ENCODE results near the gene SSTR5. TPM values are rescaled to one million over a fixed set of nuclear protein-coding genes. Genes with fewer than 3 reads are reported as not detected.
"Not testable (repeated sequence)": the region's sequence is repeated elsewhere in the genome, so short reads cannot be mapped to it uniquely, and the experiment has no call there.

Gene SSTR5
- total RNA-seq, 3 donors from 2014 or later (not counting 1 experiment from before 2014, with no cell fraction given): not detected

DNA sequence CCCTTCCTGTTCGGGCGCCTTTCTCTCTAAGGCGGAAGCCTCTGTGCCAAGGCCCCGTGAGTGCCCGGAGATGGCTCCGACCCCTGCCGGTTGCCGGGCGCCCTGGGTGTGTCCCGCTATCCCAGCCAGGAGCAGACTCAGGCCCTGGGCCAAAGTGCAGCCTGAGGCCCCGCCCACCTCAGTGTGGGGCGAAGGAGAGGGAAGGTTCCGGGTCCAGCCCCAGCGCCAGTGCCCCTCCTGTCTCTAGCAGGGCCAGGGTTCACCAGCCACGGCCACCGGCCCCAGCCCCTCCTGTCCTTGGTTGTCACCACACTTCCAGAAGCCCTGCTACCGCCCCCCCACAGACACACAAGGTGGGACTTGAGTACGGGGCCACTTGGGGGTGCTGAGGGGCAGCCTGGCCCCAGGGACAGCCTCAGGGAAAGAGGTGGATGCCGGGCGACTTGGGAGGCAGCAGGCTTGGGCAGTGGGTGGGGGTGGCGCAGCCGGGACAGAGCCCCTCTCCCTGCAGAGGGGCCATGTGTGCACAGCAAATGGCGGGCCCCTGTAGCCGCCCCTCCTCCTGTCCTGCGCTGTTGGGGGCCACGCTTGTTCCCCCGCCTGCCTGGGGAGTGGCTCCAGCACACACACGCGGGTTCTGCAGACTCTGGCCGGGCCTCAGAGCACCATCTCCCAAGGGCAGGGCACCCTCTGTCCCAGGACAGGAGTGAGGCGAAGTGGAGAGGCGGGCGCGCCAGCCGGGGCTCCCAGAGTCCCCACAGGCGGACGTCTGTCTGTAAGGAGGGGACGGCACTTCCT lies 17.5 kb downstream of the SSTR5 start:
- DNase-seq (no peak), ATAC-seq (no peak)
- intact Hi-C loops (cut with micrococcal nuclease): no loop called here
- Histone ChIP-seq H3K27ac (ENCODE audit: low read length) (no peak overlapping the region), H3K27me3 (ENCODE audit: control insufficient read depth, insufficient read depth, low read length) (peaks cover 2% of the 10 kb centered on the region), H3K4me3 (ENCODE audit: low read length) (no peak overlapping the region), H3K4me1 (ENCODE audit: control insufficient read depth, insufficient read depth, low read length) (no peaks in the 10 kb centered on the region), H3K9me3 (ENCODE audit: control insufficient read depth, insufficient read depth, low read length) (peaks cover 2% of the 10 kb centered on the region), H3K36me3 (ENCODE audit: control insufficient read depth, insufficient read depth, low read length) (no peaks in the 10 kb centered on the region)
- Mint-ChIP-seq H3K27ac (no peak overlapping the region), H3K36me3 (peaks cover 8% of the 10 kb centered on the region), H3K4me1 (no peaks in the 10 kb centered on the region), H3K27me3 (ENCODE audit: low read depth in 2 of 2) (peaks cover 0 to 8% of the 10 kb centered on the region in 2 donors), H3K4me3 (no peak overlapping the region), H3K9me3 (peaks cover 2 to 6% of the 10 kb centered on the region in 2 donors)
- no peak for TF ChIP-seq CTCF (IDR thresholded peaks at IDR 0.05)
- 49% methylated on average over 37 of the region's 38 CpGs for WGBS (ENCODE audit: insufficient coverage)

DNA sequence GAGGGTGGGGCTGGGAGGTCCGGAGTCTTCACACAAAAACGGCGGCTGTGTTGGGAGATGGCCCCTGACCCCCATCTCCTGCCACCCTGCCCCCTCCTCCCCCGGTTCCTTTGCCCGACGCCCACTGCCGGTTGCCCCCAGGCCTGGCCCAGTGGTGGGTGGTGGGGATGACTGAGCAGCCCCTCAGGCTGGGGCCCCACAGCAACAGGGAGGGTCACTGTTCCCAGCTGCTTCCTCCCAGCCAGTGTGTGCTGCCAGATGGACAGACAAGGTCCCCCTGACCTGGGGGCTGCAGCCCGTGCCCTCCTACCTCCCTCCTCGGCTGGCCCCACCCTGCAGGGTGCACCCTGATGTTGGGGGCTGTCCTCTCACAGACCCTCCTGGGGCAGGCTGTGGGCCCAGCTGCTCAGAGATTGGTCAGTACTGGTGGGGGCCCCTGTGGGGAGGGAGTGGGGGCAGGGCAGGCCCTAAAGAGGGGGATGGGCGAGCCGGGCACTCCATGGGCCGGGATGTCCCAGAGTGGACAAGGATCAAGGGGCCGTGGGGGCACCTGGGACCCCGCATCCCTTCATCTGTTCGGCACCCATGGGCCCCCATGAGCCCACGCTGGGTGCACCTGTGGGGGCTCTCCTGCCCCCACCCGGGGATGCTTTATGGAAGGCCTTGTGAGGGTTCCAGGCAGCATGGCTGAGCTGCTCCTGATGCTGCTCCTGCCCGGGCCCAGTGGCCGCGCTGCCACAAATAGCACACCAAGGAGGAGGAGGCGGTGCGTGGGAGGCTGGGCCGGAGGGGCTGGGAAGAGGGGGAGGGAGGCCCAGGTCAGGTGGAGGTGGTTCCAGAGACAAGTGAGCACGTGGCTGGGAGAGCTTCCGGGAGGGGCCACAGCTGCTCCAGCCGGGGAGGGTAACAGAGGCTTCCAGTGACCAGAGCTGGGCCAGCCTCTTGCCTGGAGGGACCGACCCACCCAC lies 18.4 kb downstream of the SSTR5 start:
- Histone ChIP-seq H3K4me1 (ENCODE audit: control insufficient read depth, insufficient read depth, low read length) (no peaks in the 10 kb centered on the region), H3K27me3 (ENCODE audit: control insufficient read depth, insufficient read depth, low read length) (peaks cover 2% of the 10 kb centered on the region), H3K9me3 (ENCODE audit: control insufficient read depth, insufficient read depth, low read length) (no peaks in the 10 kb centered on the region), H3K27ac (ENCODE audit: low read length) (no peak overlapping the region), H3K4me3 (ENCODE audit: low read length) (no peak overlapping the region), H3K36me3 (ENCODE audit: control insufficient read depth, insufficient read depth, low read length) (no peaks in the 10 kb centered on the region)
- no peaks in the 10 kb centered on the region for H3K27me3 Mint-ChIP-seq (ENCODE audit: low read depth in 2 of 2)
- no peaks in the 10 kb centered on the region for H3K36me3 Mint-ChIP-seq
- WGBS (ENCODE audit: insufficient coverage): 52% methylated on average over 23 of the region's 27 CpGs
- no peak for ATAC-seq
- intact Hi-C loops (cut with micrococcal nuclease): no loop called here
- H3K4me1 Mint-ChIP-seq: no peaks in the 10 kb centered on the region
- no peak overlapping the region for H3K27ac Mint-ChIP-seq
- DNase-seq: no peak
- TF ChIP-seq CTCF (IDR thresholded peaks at IDR 0.05): no peak
- H3K9me3 Mint-ChIP-seq: no peaks in the 10 kb centered on the region
- no peak overlapping the region for H3K4me3 Mint-ChIP-seq

DNA sequence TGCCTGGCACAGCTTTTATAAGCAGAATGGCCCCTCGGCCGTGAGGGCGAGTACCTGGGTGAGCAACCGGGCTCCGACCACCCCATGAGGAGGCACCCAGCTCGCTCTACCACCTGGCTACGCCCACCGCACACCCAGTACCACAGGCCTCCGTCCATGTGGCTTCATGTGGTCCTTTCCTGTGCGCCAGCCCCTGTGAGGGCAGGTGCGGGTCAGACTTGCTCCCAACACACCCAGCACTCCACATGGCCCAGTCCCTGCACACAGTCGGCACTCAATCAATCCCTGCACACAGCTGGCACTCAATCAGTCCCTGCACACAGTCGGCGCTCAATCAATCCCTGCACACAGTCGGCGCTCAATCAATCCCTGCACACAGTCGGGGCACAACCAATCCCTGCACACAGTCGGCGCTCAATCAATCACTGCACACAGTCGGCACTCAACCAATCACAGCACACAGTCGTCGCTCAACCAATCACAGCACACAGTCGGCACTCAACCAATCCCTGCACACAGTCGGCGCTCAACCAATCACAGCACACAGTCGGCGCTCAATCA lies 19.5 kb downstream of the SSTR5 start:
- no peaks in the 10 kb centered on the region for H3K9me3 ChIP-seq (ENCODE audit: control insufficient read depth, insufficient read depth, low read length)
- H3K36me3 ChIP-seq (ENCODE audit: control insufficient read depth, insufficient read depth, low read length): no peaks in the 10 kb centered on the region
- no peak overlapping the region for H3K27ac ChIP-seq (ENCODE audit: low read length)
- no peak overlapping the region for H3K27ac Mint-ChIP-seq
- no peaks in the 10 kb centered on the region for H3K4me1 ChIP-seq (ENCODE audit: control insufficient read depth, insufficient read depth, low read length)
- no peaks in the 10 kb centered on the region for H3K36me3 Mint-ChIP-seq
- no peaks in the 10 kb centered on the region for H3K4me1 Mint-ChIP-seq
- H3K27me3 ChIP-seq (ENCODE audit: control insufficient read depth, insufficient read depth, low read length): peaks cover 2% of the 10 kb centered on the region
- no peak for DNase-seq
- no peaks in the 10 kb centered on the region for H3K27me3 Mint-ChIP-seq (ENCODE audit: low read depth in 2 of 2)
- H3K4me3 ChIP-seq (ENCODE audit: low read length): no peak overlapping the region
- 96% methylated on average over 21 of the region's 27 CpGs for WGBS (ENCODE audit: insufficient coverage)
- no peaks in the 10 kb centered on the region for H3K9me3 Mint-ChIP-seq
- no peak for ATAC-seq
- TF ChIP-seq CTCF (IDR thresholded peaks at IDR 0.05): no peak
- intact Hi-C loops (cut with micrococcal nuclease): no loop called here
- no peak overlapping the region for H3K4me3 Mint-ChIP-seq

GRCh38 chr16:1092685-1093283 lies 20.2 kb downstream of the SSTR5 start:
- DNase-seq; H3K27me3 Mint-ChIP-seq (ENCODE audit: low read depth in 2 of 2); H3K36me3 ChIP-seq (ENCODE audit: control insufficient read depth, insufficient read depth, low read length); H3K36me3 Mint-ChIP-seq; H3K4me1 Mint-ChIP-seq; H3K4me3 Mint-ChIP-seq; H3K9me3 Mint-ChIP-seq; H3K27me3 ChIP-seq (ENCODE audit: control insufficient read depth, insufficient read depth, low read length); H3K9me3 ChIP-seq (ENCODE audit: control insufficient read depth, insufficient read depth, low read length); H3K4me3 ChIP-seq (ENCODE audit: low read length); H3K27ac ChIP-seq (ENCODE audit: low read length); H3K27ac Mint-ChIP-seq; intact Hi-C loops (cut with micrococcal nuclease); H3K4me1 ChIP-seq (ENCODE audit: control insufficient read depth, insufficient read depth, low read length); ATAC-seq: not testable (repeated sequence)
- 97% methylated on average over 24 of the region's 40 CpGs for WGBS (ENCODE audit: insufficient coverage)

All from natural killer cell (primary cell).